ENCODE measurements around the gene HMGB1.

Gene HMGB1

GRCh38 chr13:30499338-30499737, 33.6 kb upstream of the HMGB1 start:
- no peak for DNase-seq (ENCODE audit: low read depth)
- TF ChIP-seq, protein P1, sequence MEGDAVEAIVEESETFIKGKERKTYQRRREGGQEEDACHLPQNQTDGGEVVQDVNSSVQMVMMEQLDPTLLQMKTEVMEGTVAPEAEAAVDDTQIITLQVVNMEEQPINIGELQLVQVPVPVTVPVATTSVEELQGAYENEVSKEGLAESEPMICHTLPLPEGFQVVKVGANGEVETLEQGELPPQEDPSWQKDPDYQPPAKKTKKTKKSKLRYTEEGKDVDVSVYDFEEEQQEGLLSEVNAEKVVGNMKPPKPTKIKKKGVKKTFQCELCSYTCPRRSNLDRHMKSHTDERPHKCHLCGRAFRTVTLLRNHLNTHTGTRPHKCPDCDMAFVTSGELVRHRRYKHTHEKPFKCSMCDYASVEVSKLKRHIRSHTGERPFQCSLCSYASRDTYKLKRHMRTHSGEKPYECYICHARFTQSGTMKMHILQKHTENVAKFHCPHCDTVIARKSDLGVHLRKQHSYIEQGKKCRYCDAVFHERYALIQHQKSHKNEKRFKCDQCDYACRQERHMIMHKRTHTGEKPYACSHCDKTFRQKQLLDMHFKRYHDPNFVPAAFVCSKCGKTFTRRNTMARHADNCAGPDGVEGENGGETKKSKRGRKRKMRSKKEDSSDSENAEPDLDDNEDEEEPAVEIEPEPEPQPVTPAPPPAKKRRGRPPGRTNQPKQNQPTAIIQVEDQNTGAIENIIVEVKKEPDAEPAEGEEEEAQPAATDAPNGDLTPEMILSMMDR (IDR thresholded peaks at IDR 0.05; ENCODE audit: control insufficient read depth, extremely low read depth, insufficient read depth), result no peak

DNA sequence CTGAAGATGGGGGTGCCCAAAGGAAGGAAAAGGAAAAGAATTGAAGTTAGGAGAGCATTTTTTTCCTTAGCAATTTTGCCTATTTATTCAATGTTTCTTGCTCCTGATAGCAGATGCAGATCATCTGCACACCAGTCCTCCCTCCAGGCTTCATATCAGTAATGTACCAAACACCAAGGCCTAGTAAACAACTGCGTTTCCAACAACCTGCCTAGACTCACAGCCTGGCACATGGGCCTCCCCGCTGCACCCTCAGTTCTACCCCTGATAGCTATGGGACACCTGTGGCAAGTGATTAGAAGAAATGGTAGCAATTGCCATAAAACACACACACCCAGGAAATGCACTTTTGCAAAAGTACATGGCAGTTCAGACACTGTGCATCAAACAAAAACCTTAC, 30.4 kb upstream of the HMGB1 start:
- DNase-seq (ENCODE audit: low read depth), result no peak
- no peak overlapping the region for H3K4me3 ChIP-seq (ENCODE audit: low read depth, low read length)
- TF ChIP-seq, protein P1 (IDR thresholded peaks at IDR 0.05; ENCODE audit: control insufficient read depth, extremely low read depth, insufficient read depth), result no peak

More at GRCh38 chr13:30499338-30499737, 33.6 kb upstream of the HMGB1 start:
- no peak overlapping the region for H3K4me3 ChIP-seq (ENCODE audit: low read depth, low read length)

DNA sequence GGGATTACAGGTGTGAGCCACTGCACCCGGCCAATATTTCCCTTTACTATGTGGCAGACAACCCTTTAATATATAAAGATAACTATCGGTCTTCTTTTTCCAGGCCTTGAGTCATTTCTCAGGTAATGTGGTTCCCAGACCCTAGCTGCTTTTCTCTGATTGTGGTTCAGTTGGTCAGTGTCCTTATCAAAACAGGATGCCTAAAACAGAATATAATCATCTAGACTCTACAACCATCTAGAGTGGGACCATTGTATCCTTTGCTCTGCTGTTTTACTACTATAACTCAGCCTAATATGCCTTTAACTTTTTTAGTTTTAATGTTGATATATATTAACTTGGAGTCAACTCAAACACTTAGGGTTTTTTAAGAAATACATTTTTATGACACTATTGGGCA, 30.0 kb upstream of the HMGB1 start:
- TF ChIP-seq, protein P1 (IDR thresholded peaks at IDR 0.05; ENCODE audit: control insufficient read depth, extremely low read depth, insufficient read depth), result no peak
- no peak overlapping the region for H3K4me3 ChIP-seq (ENCODE audit: low read depth, low read length)
- no peak for DNase-seq (ENCODE audit: low read depth)

- TF ChIP-seq, protein P1 (IDR thresholded peaks at IDR 0.05; ENCODE audit: control insufficient read depth, extremely low read depth, insufficient read depth), result no peak
- no peak overlapping the region for H3K4me3 ChIP-seq (ENCODE audit: low read depth, low read length)
- no peak for DNase-seq (ENCODE audit: low read depth)
Observed at GRCh38 chr13:30493658-30494381, 28.1 kb upstream of the HMGB1 start.

GRCh38 chr13:30487075-30487470, 21.3 kb upstream of the HMGB1 start:
- TF ChIP-seq, protein P1 (IDR thresholded peaks at IDR 0.05; ENCODE audit: control insufficient read depth, extremely low read depth, insufficient read depth), result no peak
- H3K4me3 ChIP-seq (ENCODE audit: low read depth, low read length), result no peak overlapping the region
- no peak for DNase-seq (ENCODE audit: low read depth)

- TF ChIP-seq, protein P1 (IDR thresholded peaks at IDR 0.05; ENCODE audit: control insufficient read depth, extremely low read depth, insufficient read depth), result no peak
- H3K4me3 ChIP-seq (ENCODE audit: low read depth, low read length), result peak overlapping the region; percentile 5
- DNase-seq (ENCODE audit: low read depth), result peak; percentile 76
Observed at GRCh38 chr13:30486230-30487074, 20.7 kb upstream of the HMGB1 start.
